HepG2 (cell line): ENCODE results near the gene GNAI2. TPM values are rescaled to one million over a fixed set of nuclear protein-coding genes. Genes with fewer than 3 reads are reported as not detected.

Experiments used
- ADNP ChIP-seq: sonication (generic); formaldehyde crosslinking; IDR thresholded peaks from 2 replicates; pipeline ENCODE4 v1.4.0; 2020; ENCODE audit warnings: missing genetic modification reagents
- CEBPG ChIP-seq: IDR thresholded peaks from 2 replicates; pipeline ENCODE4 v1.6.1; 2016
- ELF1 ChIP-seq: sonication (generic); formaldehyde crosslinking; IDR thresholded peaks from 2 replicates; pipeline ENCODE4 v1.4.0; 2020; ENCODE audit warnings: missing genetic modification reagents
- FOXP1 ChIP-seq, 2 experiments: fragments of 450-650 bp in 1 of 2; IDR thresholded peaks; 2 replicates each; pipeline ENCODE4 v1.6.1; 2017 to 2018; ENCODE audit warnings: antibody characterized with exemption in 1 of 2
- IKZF1 ChIP-seq: fragments of 450-650 bp; IDR thresholded peaks from 2 replicates; pipeline ENCODE4 v1.7.1; 2016
- NFATC3 ChIP-seq: sonication (generic); formaldehyde crosslinking; IDR thresholded peaks from 2 replicates; pipeline ENCODE4 v1.5.1; 2020; ENCODE audit warnings: mild to moderate bottlenecking, missing genetic modification reagents
- NKX3-1 ChIP-seq: sonication (generic); formaldehyde crosslinking; IDR thresholded peaks from 2 replicates; pipeline ENCODE4 v1.5.0; 2020; ENCODE audit warnings: missing genetic modification reagents
- TOE1 ChIP-seq: sonication (generic); formaldehyde crosslinking; IDR thresholded peaks from 2 replicates; pipeline ENCODE4 v1.4.0; 2020; ENCODE audit warnings: mild to moderate bottlenecking, missing genetic modification reagents
- ZNF10 ChIP-seq: sonication (generic); formaldehyde crosslinking; IDR thresholded peaks from 2 replicates; pipeline ENCODE4 v1.4.0; 2020; ENCODE audit warnings: mild to moderate bottlenecking, low read depth, missing genetic modification reagents, borderline replicate concordance
- ZNF589 ChIP-seq: sonication (generic); formaldehyde crosslinking; conservative IDR thresholded peaks from 2 replicates; pipeline ENCODE4 v1.8.0; 2022; ENCODE audit warnings: mild to moderate bottlenecking, moderate library complexity, missing genetic modification reagents
- ZNF652 ChIP-seq: IDR thresholded peaks from 2 replicates; pipeline ENCODE4 v1.6.1; 2016; ENCODE audit warnings: low read depth, borderline replicate concordance
- ZNF724P ChIP-seq: sonication (generic); formaldehyde crosslinking; IDR thresholded peaks from 2 replicates; pipeline ENCODE4 v1.8.0; 2022; ENCODE audit warnings: missing genetic modification reagents, borderline replicate concordance
- polyA plus RNA-seq, 8 experiments: library from polyadenylated mRNA; depleted of rRNA in 3 of 8; stranded (reverse) in 7 of 8; unstranded in 1 of 8; fragments of >200 nt; fragmentation: Illumina TruSeq in 4 of 8; extraction: Trizol in 4 of 8; gene quantifications; 2 replicates each; pipeline versions ENCODE4 v1.2.1 to v1.2.3, GENCODE V29; 2011 to 2016; ENCODE audit warnings: low read depth in 4 of 8, missing spikeins in 1 of 8, mixed read lengths in 1 of 8; ENCODE audit not compliant: insufficient read depth in 1 of 8
- total RNA-seq, 5 experiments: library from RNA; depleted of rRNA; stranded (reverse); fragments of >200 nt; fragmentation: Illumina TruSeq; extraction: Trizol; gene quantifications; 2 replicates each; pipeline ENCODE4 v1.2.3, GENCODE V29; 2016; ENCODE audit warnings: low read depth in 1 of 5
- TF ChIP-seq, protein P1 (sequence below): sonication (generic); formaldehyde crosslinking; IDR thresholded peaks from 2 replicates; pipeline ENCODE4 v1.4.0; 2020; ENCODE audit warnings: mild to moderate bottlenecking, low read depth, missing genetic modification reagents
- TF ChIP-seq, protein P2 (sequence below): sonication (generic); formaldehyde crosslinking; IDR thresholded peaks from 2 replicates; pipeline ENCODE4 v1.4.0; 2020; ENCODE audit warnings: missing genetic modification reagents, borderline replicate concordance
- TF ChIP-seq, protein P3 (sequence below): sonication (generic); formaldehyde crosslinking; IDR thresholded peaks from 2 replicates; pipeline ENCODE4 v1.5.1; 2020; ENCODE audit warnings: missing genetic modification reagents, mild to moderate bottlenecking, borderline replicate concordance
- TF ChIP-seq, protein P4 (sequence below): sonication (generic); formaldehyde crosslinking; IDR thresholded peaks from 2 replicates; pipeline ENCODE4 v1.8.1; 2023; ENCODE audit warnings: mild to moderate bottlenecking, missing genetic modification reagents

Gene GNAI2
- total and polyA plus RNA-seq, 2 of the 13 experiments (the other 11 are each of a cell fraction or from before 2014, with no cell fraction given): 51.1 to 66.2 TPM

DNA sequence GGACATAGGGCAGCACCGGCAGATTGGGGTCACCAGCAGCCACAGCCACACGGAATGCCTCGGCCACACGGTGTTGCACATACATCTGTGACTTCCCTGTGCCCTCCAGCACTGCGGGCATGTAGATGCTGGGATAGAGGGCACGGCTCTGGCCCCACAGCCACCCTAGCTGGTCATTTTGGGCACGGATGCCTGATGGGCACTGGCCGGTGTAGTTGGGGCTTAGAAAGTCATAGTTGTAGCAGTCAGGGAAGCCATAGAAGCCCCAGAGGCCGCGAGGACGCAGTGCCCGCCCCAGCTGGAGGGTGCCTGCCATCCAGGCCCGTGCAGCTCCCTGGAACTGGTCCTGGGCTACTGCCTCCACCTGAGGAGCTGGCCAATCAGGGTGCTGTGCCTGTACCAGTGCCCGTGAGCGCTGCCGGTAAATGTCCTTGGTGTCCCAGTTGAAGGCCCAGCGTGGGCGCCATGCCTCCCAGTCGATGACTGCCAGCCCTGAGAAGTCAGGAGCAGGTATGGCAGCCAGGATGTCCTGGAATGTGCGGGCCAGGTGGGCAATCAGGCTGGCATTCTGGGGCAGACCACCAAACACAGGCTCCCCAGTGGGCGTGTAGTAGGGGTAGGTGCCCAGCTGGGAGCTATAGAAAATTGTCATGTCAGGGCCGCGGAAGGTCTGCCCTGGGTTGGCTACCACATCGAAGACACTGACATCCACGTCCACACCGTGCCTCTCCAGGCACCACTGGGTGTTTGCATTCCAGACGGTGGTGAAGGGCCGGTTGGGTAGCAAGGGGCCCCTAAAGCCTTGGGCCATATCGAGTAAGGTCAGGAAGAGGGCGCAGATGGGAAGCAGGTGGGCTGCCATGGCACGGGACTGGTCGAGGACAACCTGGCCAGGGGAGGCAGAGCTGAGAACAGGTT is 66.3 kb downstream of the GNAI2 start (continued):
- TF ChIP-seq, protein P1, sequence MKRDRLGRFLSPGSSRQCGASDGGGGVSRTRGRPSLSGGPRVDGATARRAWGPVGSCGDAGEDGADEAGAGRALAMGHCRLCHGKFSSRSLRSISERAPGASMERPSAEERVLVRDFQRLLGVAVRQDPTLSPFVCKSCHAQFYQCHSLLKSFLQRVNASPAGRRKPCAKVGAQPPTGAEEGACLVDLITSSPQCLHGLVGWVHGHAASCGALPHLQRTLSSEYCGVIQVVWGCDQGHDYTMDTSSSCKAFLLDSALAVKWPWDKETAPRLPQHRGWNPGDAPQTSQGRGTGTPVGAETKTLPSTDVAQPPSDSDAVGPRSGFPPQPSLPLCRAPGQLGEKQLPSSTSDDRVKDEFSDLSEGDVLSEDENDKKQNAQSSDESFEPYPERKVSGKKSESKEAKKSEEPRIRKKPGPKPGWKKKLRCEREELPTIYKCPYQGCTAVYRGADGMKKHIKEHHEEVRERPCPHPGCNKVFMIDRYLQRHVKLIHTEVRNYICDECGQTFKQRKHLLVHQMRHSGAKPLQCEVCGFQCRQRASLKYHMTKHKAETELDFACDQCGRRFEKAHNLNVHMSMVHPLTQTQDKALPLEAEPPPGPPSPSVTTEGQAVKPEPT (CRISPR knock-in tag): no peak
- TF ChIP-seq, protein P2, sequence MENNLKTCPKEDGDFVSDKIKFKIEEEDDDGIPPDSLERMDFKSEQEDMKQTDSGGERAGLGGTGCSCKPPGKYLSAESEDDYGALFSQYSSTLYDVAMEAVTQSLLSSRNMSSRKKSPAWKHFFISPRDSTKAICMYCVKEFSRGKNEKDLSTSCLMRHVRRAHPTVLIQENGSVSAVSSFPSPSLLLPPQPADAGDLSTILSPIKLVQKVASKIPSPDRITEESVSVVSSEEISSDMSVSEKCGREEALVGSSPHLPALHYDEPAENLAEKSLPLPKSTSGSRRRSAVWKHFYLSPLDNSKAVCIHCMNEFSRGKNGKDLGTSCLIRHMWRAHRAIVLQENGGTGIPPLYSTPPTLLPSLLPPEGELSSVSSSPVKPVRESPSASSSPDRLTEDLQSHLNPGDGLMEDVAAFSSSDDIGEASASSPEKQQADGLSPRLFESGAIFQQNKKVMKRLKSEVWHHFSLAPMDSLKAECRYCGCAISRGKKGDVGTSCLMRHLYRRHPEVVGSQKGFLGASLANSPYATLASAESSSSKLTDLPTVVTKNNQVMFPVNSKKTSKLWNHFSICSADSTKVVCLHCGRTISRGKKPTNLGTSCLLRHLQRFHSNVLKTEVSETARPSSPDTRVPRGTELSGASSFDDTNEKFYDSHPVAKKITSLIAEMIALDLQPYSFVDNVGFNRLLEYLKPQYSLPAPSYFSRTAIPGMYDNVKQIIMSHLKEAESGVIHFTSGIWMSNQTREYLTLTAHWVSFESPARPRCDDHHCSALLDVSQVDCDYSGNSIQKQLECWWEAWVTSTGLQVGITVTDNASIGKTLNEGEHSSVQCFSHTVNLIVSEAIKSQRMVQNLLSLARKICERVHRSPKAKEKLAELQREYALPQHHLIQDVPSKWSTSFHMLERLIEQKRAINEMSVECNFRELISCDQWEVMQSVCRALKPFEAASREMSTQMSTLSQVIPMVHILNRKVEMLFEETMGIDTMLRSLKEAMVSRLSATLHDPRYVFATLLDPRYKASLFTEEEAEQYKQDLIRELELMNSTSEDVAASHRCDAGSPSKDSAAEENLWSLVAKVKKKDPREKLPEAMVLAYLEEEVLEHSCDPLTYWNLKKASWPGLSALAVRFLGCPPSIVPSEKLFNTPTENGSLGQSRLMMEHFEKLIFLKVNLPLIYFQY (CRISPR knock-in tag): no peak
- TF ChIP-seq CEBPG (CRISPR knock-in tag) (no peak), TOE1 (CRISPR knock-in tag) (no peak), ZNF724P (no peak), ZNF589 (CRISPR knock-in tag) (no peak), NFATC3 (CRISPR knock-in tag) (0 out of 2 replicates have a peak, but pooled peaks have one; percentile 34), ZNF10 (CRISPR knock-in tag) (no peak), FOXP1 (IDR thresholded peaks at IDR 0.05) (no peak), FOXP1 (CRISPR knock-in tag; IDR thresholded peaks at IDR 0.05) (no peak), ZNF652 (CRISPR knock-in tag) (no peak), IKZF1 (no peak), NKX3-1 (no peak), ADNP (CRISPR knock-in tag) (no peak), ELF1 (CRISPR knock-in tag) (no peak; the same call in 1 of the 2 replicates)
- TF ChIP-seq, protein P3, sequence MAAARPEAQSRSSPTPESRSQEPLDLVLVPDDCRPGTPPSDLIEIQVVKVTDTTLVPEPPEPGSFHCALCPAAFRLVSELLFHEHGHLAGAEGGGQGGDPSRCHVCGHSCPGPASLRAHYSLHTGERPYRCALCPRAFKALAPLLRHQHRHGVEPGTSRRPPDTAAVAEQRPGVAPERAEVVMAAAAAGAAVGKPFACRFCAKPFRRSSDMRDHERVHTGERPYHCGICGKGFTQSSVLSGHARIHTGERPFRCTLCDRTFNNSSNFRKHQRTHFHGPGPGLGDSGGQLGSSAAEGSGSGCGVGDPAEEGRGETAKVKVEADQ (CRISPR knock-in tag): no peak
- TF ChIP-seq, protein P4, sequence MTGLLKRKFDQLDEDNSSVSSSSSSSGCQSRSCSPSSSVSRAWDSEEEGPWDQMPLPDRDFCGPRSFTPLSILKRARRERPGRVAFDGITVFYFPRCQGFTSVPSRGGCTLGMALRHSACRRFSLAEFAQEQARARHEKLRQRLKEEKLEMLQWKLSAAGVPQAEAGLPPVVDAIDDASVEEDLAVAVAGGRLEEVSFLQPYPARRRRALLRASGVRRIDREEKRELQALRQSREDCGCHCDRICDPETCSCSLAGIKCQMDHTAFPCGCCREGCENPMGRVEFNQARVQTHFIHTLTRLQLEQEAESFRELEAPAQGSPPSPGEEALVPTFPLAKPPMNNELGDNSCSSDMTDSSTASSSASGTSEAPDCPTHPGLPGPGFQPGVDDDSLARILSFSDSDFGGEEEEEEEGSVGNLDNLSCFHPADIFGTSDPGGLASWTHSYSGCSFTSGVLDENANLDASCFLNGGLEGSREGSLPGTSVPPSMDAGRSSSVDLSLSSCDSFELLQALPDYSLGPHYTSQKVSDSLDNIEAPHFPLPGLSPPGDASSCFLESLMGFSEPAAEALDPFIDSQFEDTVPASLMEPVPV (CRISPR knock-in tag): no peak
